ENCODE results near the gene GATAD2B. TPM values are rescaled to one million over a fixed set of nuclear protein-coding genes. Genes with fewer than 3 reads are reported as not detected.

The GATAD2B gene
- polyA plus RNA-seq, 1 donor from 2014 or later: 12.8 TPM

- Histone ChIP-seq H3K27ac (ENCODE audit: low read length) (no peak overlapping the region), H3F3A (ENCODE audit: insufficient read depth, low read length, poor library complexity, severe bottlenecking) (no peaks in the 10 kb centered on the region), H3K79me2 (replicated peaks; ENCODE audit: insufficient read depth, low read length) (peaks cover 4% of the 10 kb centered on the region)
Measured at GRCh38 chr1:153944827-153945117, 22.0 kb upstream of the GATAD2B start.

GRCh38 chr1:153944005-153944826 is 21.4 kb upstream of the GATAD2B start:
- Histone ChIP-seq H3K9ac (ENCODE audit: low read length) (no peak overlapping the region), H3K36me3 (ENCODE audit: insufficient read depth, low read length) (no peaks in the 10 kb centered on the region), H3K27me3 (ENCODE audit: insufficient read depth, low read depth, low read length) (no peaks in the 10 kb centered on the region), H4K20me1 (ENCODE audit: insufficient read depth) (no peaks in the 10 kb centered on the region), H3K9me3 (ENCODE audit: low read length) (no peaks in the 10 kb centered on the region), H3F3A (ENCODE audit: insufficient read depth, low read length, poor library complexity, severe bottlenecking) (no peaks in the 10 kb centered on the region), H3K79me2 (replicated peaks; ENCODE audit: insufficient read depth, low read length) (peaks cover 4% of the 10 kb centered on the region), H2AFZ (ENCODE audit: low read depth, low read length) (no peak overlapping the region), H3K9me2 (ENCODE audit: insufficient read depth, low read length) (no peaks in the 10 kb centered on the region), H3K27ac (ENCODE audit: low read length) (no peak overlapping the region), H3K4me3 (ENCODE audit: low read length) (no peak overlapping the region), H3K4me2 (ENCODE audit: low read length) (no peak overlapping the region)
- TF ChIP-seq REST (IDR thresholded peaks at IDR 0.05; ENCODE audit: borderline replicate concordance) (no peak), EP300 (conservative IDR thresholded peaks at IDR 0.05; ENCODE audit: poor library complexity, severe bottlenecking) (no peak), POLR2AphosphoS5 (IDR thresholded peaks at IDR 0.05) (no peak), CTCF (IDR thresholded peaks at IDR 0.05; ENCODE audit: poor library complexity, severe bottlenecking) (no peak), SMC3 (conservative IDR thresholded peaks at IDR 0.05; ENCODE audit: poor library complexity) (no peak)

More at GRCh38 chr1:153944827-153945117, 22.0 kb upstream of the GATAD2B start:
- Histone ChIP-seq H3K27me3 (ENCODE audit: insufficient read depth, low read depth, low read length) (no peaks in the 10 kb centered on the region), H3K4me3 (ENCODE audit: low read length) (peak overlapping the region; percentile 85), H2AFZ (ENCODE audit: low read depth, low read length) (no peak overlapping the region), H4K20me1 (ENCODE audit: insufficient read depth) (no peaks in the 10 kb centered on the region), H3K36me3 (ENCODE audit: insufficient read depth, low read length) (no peaks in the 10 kb centered on the region), H3K9ac (ENCODE audit: low read length) (no peak overlapping the region), H3K9me3 (ENCODE audit: low read length) (no peaks in the 10 kb centered on the region), H3K4me2 (ENCODE audit: low read length) (no peak overlapping the region), H3K9me2 (ENCODE audit: insufficient read depth, low read length) (no peaks in the 10 kb centered on the region)
- TF ChIP-seq SMC3 (conservative IDR thresholded peaks at IDR 0.05; ENCODE audit: poor library complexity): no peak
- TF ChIP-seq EP300 (conservative IDR thresholded peaks at IDR 0.05; ENCODE audit: poor library complexity, severe bottlenecking): no peak
- TF ChIP-seq MXI1 (conservative IDR thresholded peaks at IDR 0.05; ENCODE audit: poor library complexity, severe bottlenecking): no peak
- TF ChIP-seq REST (IDR thresholded peaks at IDR 0.05; ENCODE audit: borderline replicate concordance): no peak
- TF ChIP-seq CTCF (IDR thresholded peaks at IDR 0.05; ENCODE audit: poor library complexity, severe bottlenecking): no peak
- TF ChIP-seq RAD21 (conservative IDR thresholded peaks at IDR 0.05): no peak
- no peak for TF ChIP-seq TAF1 (IDR thresholded peaks at IDR 0.05; ENCODE audit: low read depth)
- no peak for TF ChIP-seq POLR2AphosphoS5 (IDR thresholded peaks at IDR 0.05)
- no peak for TF ChIP-seq EZH2 (IDR thresholded peaks at IDR 0.05; ENCODE audit: borderline replicate concordance, insufficient read depth, low read length, poor library complexity, severe bottlenecking)
